ENCODE data around the gene MINDY4B. TPM values are rescaled to one million over a fixed set of nuclear protein-coding genes. Genes with fewer than 3 reads are reported as not detected.

MINDY4B gene
- total and polyA plus RNA-seq, 2 of the 8 experiments (the other 6 are each of a cell fraction or from before 2014, with no cell fraction given), result not detected

DNA sequence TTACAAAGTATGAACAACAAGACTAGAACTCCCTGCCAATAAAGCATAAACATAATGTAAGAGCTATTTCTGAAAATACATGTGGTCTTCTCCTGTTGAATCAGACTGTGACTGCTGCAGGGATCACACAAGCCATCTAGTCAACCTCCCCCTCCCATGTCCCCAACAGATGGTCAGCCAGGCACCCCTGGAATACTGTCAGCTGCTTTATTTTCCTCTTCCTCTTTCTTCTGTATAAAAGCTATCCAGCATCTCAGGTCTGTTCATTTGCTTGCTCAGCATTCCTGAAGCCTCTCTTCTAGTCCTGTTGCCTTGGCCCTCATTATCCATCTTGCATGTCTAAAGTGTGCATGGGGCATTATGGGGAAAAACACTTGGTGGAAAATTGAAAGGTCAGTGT is 6.5 kb upstream of the MINDY4B start (continued):
- TF ChIP-seq ZNF274 (IDR thresholded peaks at IDR 0.05; ENCODE audit: borderline replicate concordance, extremely low read depth, low read length), result no peak
- no peak for TF ChIP-seq TEAD4 (IDR thresholded peaks at IDR 0.05; ENCODE audit: low read depth, low read length)
- no peak for TF ChIP-seq MAFK (IDR thresholded peaks at IDR 0.05; ENCODE audit: low read depth, low read length)
- TF ChIP-seq, protein P1, sequence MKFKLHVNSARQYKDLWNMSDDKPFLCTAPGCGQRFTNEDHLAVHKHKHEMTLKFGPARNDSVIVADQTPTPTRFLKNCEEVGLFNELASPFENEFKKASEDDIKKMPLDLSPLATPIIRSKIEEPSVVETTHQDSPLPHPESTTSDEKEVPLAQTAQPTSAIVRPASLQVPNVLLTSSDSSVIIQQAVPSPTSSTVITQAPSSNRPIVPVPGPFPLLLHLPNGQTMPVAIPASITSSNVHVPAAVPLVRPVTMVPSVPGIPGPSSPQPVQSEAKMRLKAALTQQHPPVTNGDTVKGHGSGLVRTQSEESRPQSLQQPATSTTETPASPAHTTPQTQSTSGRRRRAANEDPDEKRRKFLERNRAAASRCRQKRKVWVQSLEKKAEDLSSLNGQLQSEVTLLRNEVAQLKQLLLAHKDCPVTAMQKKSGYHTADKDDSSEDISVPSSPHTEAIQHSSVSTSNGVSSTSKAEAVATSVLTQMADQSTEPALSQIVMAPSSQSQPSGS (IDR thresholded peaks at IDR 0.05; ENCODE audit: low read length), result no peak

All from H1 (cell line).